HEK293 (cell line): ENCODE data around the gene HSD17B12.

Experiments used
- ZBTB8A ChIP-seq: fragments of 450-650 bp; formaldehyde crosslinking; IDR thresholded peaks from 2 replicates; pipeline ENCODE4 v1.5.1; 2016; ENCODE audit warnings: missing biosample characterization, missing genetic modification characterization
- ZNF10 ChIP-seq: fragments of 450-650 bp; formaldehyde crosslinking; IDR thresholded peaks from 2 replicates; pipeline ENCODE4 v1.5.1; 2017; ENCODE audit warnings: missing biosample characterization, missing genetic modification characterization
- ZNF394 ChIP-seq: fragments of 450-650 bp; formaldehyde crosslinking; IDR thresholded peaks from 2 replicates; pipeline ENCODE4 v1.5.1; 2016; ENCODE audit warnings: missing biosample characterization, missing genetic modification characterization, mild to moderate bottlenecking, moderate library complexity, borderline replicate concordance
- ZNF560 ChIP-seq: fragments of 450-650 bp; formaldehyde crosslinking; IDR thresholded peaks from 2 replicates; pipeline ENCODE4 v1.5.1; 2017; ENCODE audit warnings: missing biosample characterization, missing genetic modification characterization, borderline replicate concordance
- ZNF777 ChIP-seq: fragments of 450-650 bp; formaldehyde crosslinking; IDR thresholded peaks from 2 replicates; pipeline ENCODE4 v1.5.1; 2017; ENCODE audit warnings: missing biosample characterization, missing genetic modification characterization, borderline replicate concordance
- TF ChIP-seq, protein P1 (sequence below): fragments of 450-650 bp; formaldehyde crosslinking; IDR thresholded peaks from 2 replicates; pipeline ENCODE4 v1.5.1; 2016; ENCODE audit warnings: missing biosample characterization, missing genetic modification characterization

GRCh38 chr11:43871051-43871450 is 190.5 kb downstream of the HSD17B12 start:
- TF ChIP-seq, protein P1, sequence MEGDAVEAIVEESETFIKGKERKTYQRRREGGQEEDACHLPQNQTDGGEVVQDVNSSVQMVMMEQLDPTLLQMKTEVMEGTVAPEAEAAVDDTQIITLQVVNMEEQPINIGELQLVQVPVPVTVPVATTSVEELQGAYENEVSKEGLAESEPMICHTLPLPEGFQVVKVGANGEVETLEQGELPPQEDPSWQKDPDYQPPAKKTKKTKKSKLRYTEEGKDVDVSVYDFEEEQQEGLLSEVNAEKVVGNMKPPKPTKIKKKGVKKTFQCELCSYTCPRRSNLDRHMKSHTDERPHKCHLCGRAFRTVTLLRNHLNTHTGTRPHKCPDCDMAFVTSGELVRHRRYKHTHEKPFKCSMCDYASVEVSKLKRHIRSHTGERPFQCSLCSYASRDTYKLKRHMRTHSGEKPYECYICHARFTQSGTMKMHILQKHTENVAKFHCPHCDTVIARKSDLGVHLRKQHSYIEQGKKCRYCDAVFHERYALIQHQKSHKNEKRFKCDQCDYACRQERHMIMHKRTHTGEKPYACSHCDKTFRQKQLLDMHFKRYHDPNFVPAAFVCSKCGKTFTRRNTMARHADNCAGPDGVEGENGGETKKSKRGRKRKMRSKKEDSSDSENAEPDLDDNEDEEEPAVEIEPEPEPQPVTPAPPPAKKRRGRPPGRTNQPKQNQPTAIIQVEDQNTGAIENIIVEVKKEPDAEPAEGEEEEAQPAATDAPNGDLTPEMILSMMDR (tag by site-specific recombination), result no peak
- no peak for TF ChIP-seq ZNF10 (tag by site-specific recombination)
- no peak for TF ChIP-seq ZBTB8A (tag by site-specific recombination)
- TF ChIP-seq ZNF394 (tag by site-specific recombination), result no peak
- no peak for TF ChIP-seq ZNF777
- no peak for TF ChIP-seq ZNF560 (tag by site-specific recombination)
